Kidney capillary endothelial cell (primary cell): ENCODE data around the gene ELF2.
"Not testable (repeated sequence)": the region's sequence is repeated elsewhere in the genome, so short reads cannot be mapped to it uniquely, and the experiment has no call there.

Source experiments
- DNase-seq: peaks from one replicate; pipeline ENCODE4 v3.0.0-alpha.2; 2018; ENCODE audit warnings: low spot score

The ELF2 gene

GRCh38 chr4:139177049-139177868, at the start of gene ELF2:
Gene ELF2 (minus strand): TSS chr4:139177218. CDS start chr4:139137701, 39,517 bp downstream.
- DNase-seq = peak; percentile 72

- DNase-seq = no peak
Observed at GRCh38 chr4:139223682-139224317, 46.8 kb upstream of the ELF2 start.

DNA sequence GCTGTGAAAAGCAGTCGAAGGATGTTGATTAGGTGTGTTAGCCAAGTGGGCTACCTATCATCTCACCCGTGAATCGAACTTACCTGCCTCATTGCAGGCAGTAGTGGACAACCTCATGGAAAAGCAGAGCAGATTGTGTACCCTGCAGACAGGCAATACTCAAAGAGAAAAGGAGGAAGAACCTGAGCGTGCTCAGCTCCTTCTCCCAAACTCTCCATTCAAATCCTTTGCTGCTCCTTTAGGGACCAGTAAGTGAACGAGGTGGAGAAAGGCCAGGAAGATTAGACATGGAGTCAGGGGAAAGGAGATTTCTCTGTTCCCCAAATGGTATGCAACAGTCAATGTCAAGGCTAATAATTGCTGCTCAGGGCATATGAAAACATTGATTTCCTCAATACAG, 45.2 kb upstream of the ELF2 start:
- no peak for DNase-seq

GRCh38 chr4:139221687-139222086, 44.7 kb upstream of the ELF2 start:
- no peak for DNase-seq

DNA sequence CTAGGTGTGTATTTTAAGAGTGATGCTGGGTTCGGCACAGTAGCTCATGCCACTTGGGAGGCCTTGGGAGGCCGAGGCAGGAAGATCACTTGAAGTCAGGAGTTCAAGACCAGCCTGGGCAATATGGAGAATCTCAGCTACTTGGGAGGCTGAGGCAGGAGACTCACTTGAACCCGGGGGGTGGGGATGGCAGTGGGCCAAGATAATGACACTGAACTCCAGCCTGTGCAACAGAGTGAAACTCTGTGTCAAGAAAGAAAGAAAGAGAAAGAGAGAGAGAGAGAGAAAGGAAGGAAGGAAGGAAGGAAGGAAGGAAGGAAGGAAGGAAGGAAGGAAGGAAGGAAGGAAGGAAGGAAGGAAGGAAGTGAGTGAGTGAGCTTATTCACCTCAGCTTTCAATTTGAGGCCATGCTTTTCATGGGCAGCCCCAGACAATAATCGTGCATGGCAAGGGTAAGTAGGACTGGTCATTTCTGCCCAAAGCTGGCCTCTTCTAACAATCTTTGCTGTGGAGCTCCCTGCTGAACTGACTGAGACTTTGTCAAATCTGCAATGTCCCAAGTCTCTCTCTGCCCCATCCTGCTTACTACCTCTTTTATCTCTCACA, 42.5 kb upstream of the ELF2 start:
- DNase-seq = no peak

DNA sequence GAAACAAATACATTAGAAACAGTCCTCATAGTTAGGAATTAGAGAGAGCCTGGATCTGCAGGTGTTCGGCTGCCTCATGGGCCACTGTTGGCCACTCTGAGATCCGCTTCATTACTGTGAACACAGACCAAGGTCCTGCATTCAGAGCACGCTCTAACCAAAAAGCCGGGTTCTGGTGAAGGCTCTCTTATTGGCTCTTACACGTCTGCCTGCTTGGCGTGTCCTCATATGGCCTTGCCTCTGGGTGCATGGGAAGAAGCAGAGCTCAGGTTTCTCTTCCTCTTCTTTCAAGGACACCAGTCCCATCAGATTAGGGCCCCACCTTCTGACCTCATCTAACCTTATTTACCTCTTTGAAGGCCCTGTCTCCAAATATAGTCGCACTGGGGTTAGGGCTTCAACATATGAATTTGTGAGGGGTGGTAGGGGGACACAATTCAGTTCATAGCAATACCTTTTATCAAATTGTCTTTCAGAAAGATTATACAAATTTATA, 37.1 kb upstream of the ELF2 start:
- no peak for DNase-seq

GRCh38 chr4:139213633-139214032, 36.6 kb upstream of the ELF2 start:
- DNase-seq = not testable (repeated sequence)

- no peak for DNase-seq
Observed at GRCh38 chr4:139212900-139213299, 35.9 kb upstream of the ELF2 start.

DNA sequence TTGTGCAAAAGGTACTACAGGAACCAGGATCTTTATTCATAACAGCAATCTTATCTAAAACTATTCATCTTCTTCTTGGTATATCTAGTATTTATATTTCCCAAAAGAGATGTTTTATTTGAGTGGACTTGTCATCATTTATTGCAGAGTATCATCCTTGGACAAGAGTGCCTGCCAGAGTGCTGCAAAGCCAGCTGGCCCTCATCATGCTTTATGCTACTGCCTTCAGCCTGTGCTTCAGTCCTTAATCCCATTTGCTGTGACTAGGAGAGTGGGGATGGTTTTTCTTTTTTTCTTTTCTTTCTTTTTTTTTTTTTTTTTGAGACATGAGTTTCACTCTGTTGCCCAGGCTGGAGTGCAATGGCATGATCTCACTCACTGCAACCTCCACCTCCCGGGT, 33.5 kb upstream of the ELF2 start:
- no peak for DNase-seq

DNA sequence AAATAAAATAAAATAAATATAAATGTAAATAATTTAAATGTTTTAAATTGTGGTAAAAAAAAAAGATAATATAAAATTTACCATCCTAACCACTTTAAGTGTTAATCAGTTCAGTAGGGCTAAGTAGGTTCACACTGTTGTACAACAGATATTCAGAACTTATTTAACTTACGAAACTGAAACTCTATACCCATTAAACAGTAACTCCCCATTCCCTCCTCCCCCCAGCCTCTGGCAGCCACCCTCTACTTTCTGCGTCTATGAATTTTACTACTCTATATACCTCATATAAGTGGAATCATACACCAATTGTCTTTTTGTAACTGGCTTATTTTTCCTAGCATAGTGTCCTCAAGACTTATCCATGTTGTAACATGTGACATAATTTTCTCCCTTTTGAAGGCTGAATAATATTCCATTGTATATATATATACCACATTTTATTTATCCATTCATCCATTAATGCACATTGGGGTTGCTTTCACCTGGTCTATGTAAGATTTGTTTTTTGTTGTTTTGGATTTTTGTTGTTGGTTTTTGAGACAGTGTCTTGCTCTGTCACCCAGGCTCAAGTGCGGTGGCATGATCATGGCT, 32.5 kb upstream of the ELF2 start:
- no peak for DNase-seq

GRCh38 chr4:139208404-139208945, 31.5 kb upstream of the ELF2 start:
- no peak for DNase-seq

GRCh38 chr4:139207873-139208403, 30.9 kb upstream of the ELF2 start:
- DNase-seq = no peak

DNA sequence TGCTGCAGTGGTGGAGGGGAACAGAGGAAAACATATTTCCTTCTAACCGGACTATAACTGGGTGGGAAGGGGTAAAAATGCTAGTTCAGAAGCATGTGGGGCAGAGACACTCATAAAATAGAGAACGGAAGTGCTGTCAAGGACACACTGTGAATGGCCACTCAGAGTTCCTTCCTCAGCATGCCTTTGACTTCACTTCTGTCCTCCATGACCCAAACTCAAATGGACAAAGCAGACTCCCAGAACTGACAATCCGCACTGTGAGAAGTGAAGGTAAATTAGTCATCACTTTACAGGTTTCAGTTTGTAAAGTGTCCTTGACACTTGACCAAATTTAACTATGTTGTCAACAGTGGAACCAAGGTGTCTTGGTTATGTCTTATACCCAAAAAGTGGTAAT, 30.2 kb upstream of the ELF2 start:
- DNase-seq = no peak

- no peak for DNase-seq
Observed at GRCh38 chr4:139202991-139203390, 26.0 kb upstream of the ELF2 start.

DNA sequence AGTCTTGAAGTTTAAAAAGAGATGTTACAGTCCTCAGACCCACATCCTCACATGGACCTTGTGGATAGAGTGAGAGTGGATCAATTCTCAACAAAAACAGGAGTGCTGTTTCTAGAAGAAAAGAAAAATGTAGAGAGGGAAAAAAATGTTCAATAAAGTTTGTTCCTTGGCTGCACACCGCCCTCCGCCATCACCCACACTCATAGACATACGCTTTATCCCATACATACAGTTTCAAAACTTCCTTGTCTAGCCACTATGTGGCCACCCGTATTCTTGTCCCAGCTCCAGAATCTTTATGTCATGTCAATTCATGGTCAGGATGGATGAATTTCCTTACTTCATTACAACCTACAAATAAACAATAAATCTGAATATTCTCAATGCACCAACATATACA, 23.5 kb upstream of the ELF2 start:
- no peak for DNase-seq

- no peak for DNase-seq
Observed at GRCh38 chr4:139200102-139200501, 23.1 kb upstream of the ELF2 start.

- DNase-seq = not testable (repeated sequence)
Observed at GRCh38 chr4:139197214-139197613, 20.2 kb upstream of the ELF2 start.

GRCh38 chr4:139196462-139196861, 19.4 kb upstream of the ELF2 start:
- no peak for DNase-seq

GRCh38 chr4:139191373-139191772, 14.4 kb upstream of the ELF2 start:
- no peak for DNase-seq

DNA sequence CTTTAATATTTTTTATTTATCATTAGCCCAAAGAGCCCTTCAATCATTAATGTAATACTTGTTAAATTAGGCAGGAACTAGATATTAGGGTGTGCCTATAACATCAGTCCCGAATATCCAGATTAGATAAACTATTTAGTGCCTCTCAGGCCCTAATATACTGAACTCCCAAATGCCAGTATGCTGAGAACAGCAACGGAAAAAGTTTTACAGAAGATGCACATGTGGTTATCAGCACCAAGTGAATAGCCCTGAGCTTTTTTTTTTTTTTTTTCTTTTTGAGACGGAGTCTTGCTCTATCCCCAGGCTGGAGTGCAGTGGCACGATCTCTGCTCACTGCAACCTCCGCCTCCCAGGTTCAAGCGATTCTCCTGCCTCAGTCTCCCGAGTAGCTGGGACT, 13.0 kb upstream of the ELF2 start:
- DNase-seq = no peak

- no peak for DNase-seq
Observed at GRCh38 chr4:139189417-139189749, 12.4 kb upstream of the ELF2 start.
